IMR-90 (cell line): ENCODE measurements around the gene PALLD. TPM values are rescaled to one million over a fixed set of nuclear protein-coding genes. Genes with fewer than 3 reads are reported as not detected.

Experiments used
- ATAC-seq: fragments of 200-7000 bp; cut with Tn5 transposase; 2 replicates; pipeline ENCODE4 v1.9.1; 2020; ENCODE audit warnings: low read depth, mild to moderate bottlenecking, moderate library complexity
- BruUV-seq: library from RNA; stranded (reverse); fragments of 400-500 nt; replicated peaks from 2 replicates; lab custom pipeline; 2021; lab: Mats Ljungman, UMichigan
- CTCF ChIA-PET: fragments of 300-600 bp; formaldehyde crosslinking; extraction: SDS; loops from one replicate; lab custom pipeline; 2021; ENCODE audit warnings: antibody characterized with exemption; lab: Yijun Ruan, JAX
- POLR2A ChIA-PET: fragments of 300-600 bp; sonication (Branson Sonifier 250); formaldehyde crosslinking; loops from one replicate; lab custom pipeline; 2022; ENCODE audit warnings: antibody characterized with exemption; ENCODE audit not compliant: unreplicated experiment; lab: Charles Lee
- DNase-seq: peaks from one replicate; pipeline ENCODE4 v3.0.0; 2013
- H2AFZ ChIP-seq: replicated peaks from 2 replicates; pipeline ENCODE3; 2013; ENCODE audit warnings: low read length, mild to moderate bottlenecking; ENCODE audit not compliant: poor library complexity
- H2AK5ac ChIP-seq: 2 replicates; pipeline ENCODE4 v1.6.1; 2013; ENCODE audit warnings: low read depth, low read length, inconsistent platforms
- H2AK9ac ChIP-seq: replicated peaks from 2 replicates; pipeline ENCODE3; 2013; ENCODE audit warnings: mild to moderate bottlenecking, low read depth, low read length, moderate library complexity; ENCODE audit not compliant: poor library complexity
- H2BK120ac ChIP-seq: 2 replicates; pipeline ENCODE4 v1.6.1; 2013; ENCODE audit warnings: low read depth, low read length, inconsistent platforms
- H2BK15ac ChIP-seq: 3 replicates; pipeline ENCODE4 v1.6.1; 2013; ENCODE audit warnings: low read depth, low read length, inconsistent platforms
- H2BK20ac ChIP-seq: 2 replicates; pipeline ENCODE4 v1.6.1; 2013; ENCODE audit warnings: low read depth, mild to moderate bottlenecking, inconsistent platforms, low read length, moderate library complexity
- H2BK5ac ChIP-seq: 2 replicates; pipeline ENCODE4 v1.6.1; 2013; ENCODE audit warnings: mild to moderate bottlenecking, low read depth, low read length, inconsistent platforms; ENCODE audit not compliant: poor library complexity, severe bottlenecking
- H3K14ac ChIP-seq: replicated peaks from 2 replicates; pipeline ENCODE4 v1.6.1; 2013; ENCODE audit warnings: low read depth, low read length, inconsistent platforms
- H3K18ac ChIP-seq: 2 replicates; pipeline ENCODE4 v1.6.1; 2013; ENCODE audit warnings: low read depth, low read length, control low read depth
- H3K23ac ChIP-seq: 2 replicates; pipeline ENCODE4 v1.6.1; 2013; ENCODE audit warnings: low read depth, low read length, inconsistent platforms
- H3K27ac ChIP-seq: 2 replicates; pipeline ENCODE4 v1.5.1; 2013; ENCODE audit warnings: mild to moderate bottlenecking, control low read depth, low read length; ENCODE audit not compliant: insufficient read depth
- H3K27me3 ChIP-seq: 2 replicates; pipeline ENCODE4 v1.6.1; 2013; ENCODE audit warnings: low read length; ENCODE audit not compliant: control insufficient read depth, insufficient read depth
- H3K36me3 ChIP-seq: 2 replicates; pipeline ENCODE4 v1.6.1; 2013; ENCODE audit warnings: low read length, mixed read lengths; ENCODE audit not compliant: control insufficient read depth, insufficient read depth
- H3K4ac ChIP-seq: 2 replicates; pipeline ENCODE4 v1.6.1; 2013; ENCODE audit warnings: low read depth, low read length, inconsistent platforms
- H3K4me1 ChIP-seq: 2 replicates; pipeline ENCODE4 v1.6.1; 2013; ENCODE audit warnings: low read length, mixed read lengths; ENCODE audit not compliant: control insufficient read depth, insufficient read depth
- H3K4me2 ChIP-seq: 2 replicates; pipeline ENCODE4 v1.6.1; 2013; ENCODE audit warnings: low read depth, mild to moderate bottlenecking, control low read depth, low read length, moderate library complexity
- H3K4me3 ChIP-seq: 2 replicates; pipeline ENCODE4 v1.5.1; 2013; ENCODE audit warnings: low read depth, mild to moderate bottlenecking, control low read depth, low read length, moderate library complexity; ENCODE audit not compliant: insufficient read depth
- H3K56ac ChIP-seq: 2 replicates; pipeline ENCODE4 v1.6.1; 2013; ENCODE audit warnings: low read length, inconsistent platforms; ENCODE audit not compliant: insufficient read depth; ENCODE audit errors: extremely low read depth
- H3K79me1 ChIP-seq, 2 experiments: 2 replicates each; pipeline ENCODE4 v1.6.1; 2013; ENCODE audit warnings: low read length in 2 of 2, inconsistent platforms in 1 of 2, low read depth in 1 of 2
- H3K9ac ChIP-seq: 2 replicates; pipeline ENCODE4 v1.6.1; 2013; ENCODE audit warnings: low read depth, low read length, control low read depth
- H3K9me1 ChIP-seq: 2 replicates; pipeline ENCODE4 v1.6.1; 2013; ENCODE audit warnings: low read length, inconsistent platforms; ENCODE audit not compliant: insufficient read depth
- H3K9me3 ChIP-seq: 2 replicates; pipeline ENCODE4 v1.6.1; 2013; ENCODE audit warnings: low read length; ENCODE audit not compliant: control insufficient read depth, insufficient read depth
- H4K20me1 ChIP-seq: 2 replicates; pipeline ENCODE4 v1.6.1; 2013; ENCODE audit warnings: low read length, inconsistent platforms; ENCODE audit not compliant: insufficient read depth
- H4K5ac ChIP-seq: 2 replicates; pipeline ENCODE4 v1.6.1; 2013; ENCODE audit warnings: mild to moderate bottlenecking, low read depth, low read length, control low read depth
- H4K8ac ChIP-seq, 2 experiments: 2 replicates each; pipeline ENCODE4 v1.6.1; 2013; ENCODE audit warnings: low read depth in 2 of 2, low read length in 2 of 2, control low read depth in 1 of 2, inconsistent platforms in 1 of 2
- H4K91ac ChIP-seq: 2 replicates; pipeline ENCODE4 v1.6.1; 2013; ENCODE audit warnings: low read depth, low read length, inconsistent platforms; ENCODE audit not compliant: insufficient read depth
- CHD1 ChIP-seq: IDR thresholded peaks from 2 replicates; pipeline ENCODE4 v1.6.1; 2012; ENCODE audit warnings: low read depth, low read length, improper control_type of control experiment
- CTCF ChIP-seq: conservative IDR thresholded peaks from 2 replicates; pipeline ENCODE4 v1.5.1; 2012; ENCODE audit warnings: mild to moderate bottlenecking, low read depth, low read length, improper control_type of control experiment
- FOS ChIP-seq: fragments of 150-350 bp; IDR thresholded peaks from 2 replicates; pipeline ENCODE4 v1.6.1; 2016; ENCODE audit warnings: low read depth, low read length
- MAFK ChIP-seq: IDR thresholded peaks from 2 replicates; pipeline ENCODE4 v1.6.1; 2012; ENCODE audit warnings: low read depth, low read length, improper control_type of control experiment
- MAZ ChIP-seq: IDR thresholded peaks from 2 replicates; pipeline ENCODE4 v1.6.1; 2012; ENCODE audit warnings: low read depth, mild to moderate bottlenecking, low read length, improper control_type of control experiment, moderate library complexity, borderline replicate concordance
- POLR2A ChIP-seq: IDR thresholded peaks from 2 replicates; pipeline ENCODE4 v1.6.1; 2012; ENCODE audit warnings: mild to moderate bottlenecking, low read depth, low read length
- RCOR1 ChIP-seq: IDR thresholded peaks from 2 replicates; pipeline ENCODE4 v1.6.1; 2012; ENCODE audit warnings: mild to moderate bottlenecking, low read length, improper control_type of control experiment; ENCODE audit not compliant: insufficient replicate concordance
- SMC3 ChIP-seq: fragments of 150-350 bp; IDR thresholded peaks from 2 replicates; pipeline ENCODE4 v1.6.1; 2016; ENCODE audit warnings: low read depth, mild to moderate bottlenecking, antibody characterized with exemption, low read length, moderate library complexity
- WGBS, 2 experiments: methylation state at CpG; one replicate each; pipeline versions ENCODE4 v1.1.5 to v1.1.7; 2013; ENCODE audit warnings: missing lambda C conversion rate in 2 of 2; ENCODE audit not compliant: insufficient read length in 1 of 2; ENCODE audit errors: extremely low coverage in 2 of 2; 5-methylcytosine and 5-hydroxymethylcytosine counted together
- dilution Hi-C: fragments of 300-500 bp; cut with HindIII; formaldehyde crosslinking; loops from one replicate; pipeline ENCODE4 v1.14.3; 2018; ENCODE audit warnings: low sequenced_read_pairs; ENCODE audit not compliant: unreplicated experiment
- in situ Hi-C: fragments of 300-500 bp; cut with MboI; formaldehyde crosslinking; loops from 3 replicates; pipeline ENCODE4 v1.14.3; 2019; ENCODE audit warnings: low sequenced_read_pairs, inconsistent platforms, mixed read lengths
- intact Hi-C: fragments of 100-400 bp; cut with micrococcal nuclease; formaldehyde crosslinking; loops from 2 replicates; pipeline ENCODE4 v1.10.0; 2022
- polyA plus RNA-seq, 3 experiments: library from polyadenylated mRNA; depleted of rRNA; stranded (reverse); fragments of >200 nt; gene quantifications; 2 replicates each; pipeline ENCODE4 v1.2.3, GENCODE V29; 2012; ENCODE audit warnings: low replicate concordance in 1 of 3
- total RNA-seq: library from RNA; depleted of rRNA; stranded (reverse); fragments of >200 nt; gene quantifications from 2 replicates; pipeline ENCODE4 v1.2.3, GENCODE V29; 2012

Gene PALLD
- total and polyA plus RNA-seq, 2 of the 4 experiments (the other 2 are of a cell fraction): 91.0 to 91.9 TPM

- Histone ChIP-seq H2AFZ (no peak overlapping the region), H3K4me2 (no peak overlapping the region), H3K18ac (no peak overlapping the region), H3K27ac (no peak overlapping the region), H4K5ac (no peak overlapping the region; the same call in 1 of the 2 replicates), H3K36me3 (no peaks in the 10 kb centered on the region), H3K56ac (no peak overlapping the region), H2BK15ac (no peak overlapping the region; the same call in 2 of the 3 replicates), H3K14ac (no peak overlapping the region), H2BK120ac (no peak overlapping the region; the same call in 1 of the 2 replicates), H3K79me1 (no peaks in the 10 kb centered on the region), H3K9me1 (peaks cover under 1% of the 10 kb centered on the region), H3K9me3 (no peaks in the 10 kb centered on the region), H2AK5ac (0 out of 2 replicates have a peak overlapping the region, but pooled peaks have one; percentile 7), H3K23ac (no peak overlapping the region), H3K4me3 (no peak overlapping the region), H4K20me1 (no peaks in the 10 kb centered on the region), H3K4ac (peak overlapping the region; percentile 4; the same call in 1 of the 2 replicates), H3K4me1 (peaks cover 4% of the 10 kb centered on the region), H3K9ac (no peak overlapping the region), H3K27me3 (no peaks in the 10 kb centered on the region), H2BK20ac (no peak overlapping the region), H4K91ac (no peak overlapping the region), H4K8ac (no peak overlapping the region), H2AK9ac (no peak overlapping the region), H2BK5ac (no peak overlapping the region)
- ChIA-PET CTCF (interaction anchor here (0.5 to 1.3 kb wide), 2 partner anchors 9 to 37 kb away, joined by 3 read pairs; no protein-coding TSS in a partner anchor), POLR2A (no interaction called here)
- intact Hi-C loops (no loop called here), dilution Hi-C loops (no loop called here), in situ Hi-C loops (no loop called here)
- no TSS peak for BruUV-seq
- TF ChIP-seq POLR2A: no peak
- no peak for TF ChIP-seq MAFK
- TF ChIP-seq MAZ: no peak
- TF ChIP-seq CTCF: no peak
- no peak for TF ChIP-seq CHD1
- no peak for TF ChIP-seq FOS
- TF ChIP-seq SMC3: no peak
- no peak for TF ChIP-seq RCOR1
- DNase-seq: no peak
- WGBS, 2 experiments: 100% methylated on average over 1 of the region's 5 CpGs
- ATAC-seq: no peak
These were observed 97.3 kb downstream of the PALLD start for GRCh38 chr4:168594121-168594520.
